Measurements from ENCODE around the gene FBXO40. TPM values are rescaled to one million over a fixed set of nuclear protein-coding genes. Genes with fewer than 3 reads are reported as not detected.
"Not testable (repeated sequence)": the region's sequence is repeated elsewhere in the genome, so short reads cannot be mapped to it uniquely, and the experiment has no call there.

FBXO40 gene
- total RNA-seq, 1 donor from 2014 or later, result not detected

- Mint-ChIP-seq H3K27ac (ENCODE audit: unreplicated experiment) (no peak overlapping the region), H3K27me3 (ENCODE audit: low read depth) (peaks cover 1% of the 10 kb centered on the region), H3K36me3 (ENCODE audit: low read depth) (no peaks in the 10 kb centered on the region), H3K9me3 (no peaks in the 10 kb centered on the region), H3K4me3 (no peak overlapping the region), H3K4me1 (peaks cover 5% of the 10 kb centered on the region)
- TF ChIP-seq, protein P1, sequence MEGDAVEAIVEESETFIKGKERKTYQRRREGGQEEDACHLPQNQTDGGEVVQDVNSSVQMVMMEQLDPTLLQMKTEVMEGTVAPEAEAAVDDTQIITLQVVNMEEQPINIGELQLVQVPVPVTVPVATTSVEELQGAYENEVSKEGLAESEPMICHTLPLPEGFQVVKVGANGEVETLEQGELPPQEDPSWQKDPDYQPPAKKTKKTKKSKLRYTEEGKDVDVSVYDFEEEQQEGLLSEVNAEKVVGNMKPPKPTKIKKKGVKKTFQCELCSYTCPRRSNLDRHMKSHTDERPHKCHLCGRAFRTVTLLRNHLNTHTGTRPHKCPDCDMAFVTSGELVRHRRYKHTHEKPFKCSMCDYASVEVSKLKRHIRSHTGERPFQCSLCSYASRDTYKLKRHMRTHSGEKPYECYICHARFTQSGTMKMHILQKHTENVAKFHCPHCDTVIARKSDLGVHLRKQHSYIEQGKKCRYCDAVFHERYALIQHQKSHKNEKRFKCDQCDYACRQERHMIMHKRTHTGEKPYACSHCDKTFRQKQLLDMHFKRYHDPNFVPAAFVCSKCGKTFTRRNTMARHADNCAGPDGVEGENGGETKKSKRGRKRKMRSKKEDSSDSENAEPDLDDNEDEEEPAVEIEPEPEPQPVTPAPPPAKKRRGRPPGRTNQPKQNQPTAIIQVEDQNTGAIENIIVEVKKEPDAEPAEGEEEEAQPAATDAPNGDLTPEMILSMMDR (conservative IDR thresholded peaks at IDR 0.05), result no peak
- no peak for DNase-seq (ENCODE audit: low read depth, low spot score)
These were observed 5.4 kb downstream of the FBXO40 start for GRCh38 chr3:121598564-121598963.

- DNase-seq (ENCODE audit: low read depth, low spot score); H3K27me3 Mint-ChIP-seq (ENCODE audit: low read depth); H3K9me3 Mint-ChIP-seq; H3K4me3 Mint-ChIP-seq; H3K27ac Mint-ChIP-seq (ENCODE audit: unreplicated experiment); H3K4me1 Mint-ChIP-seq; H3K36me3 Mint-ChIP-seq (ENCODE audit: low read depth): not testable (repeated sequence)
These were observed 6.7 kb downstream of the FBXO40 start for GRCh38 chr3:121599900-121600299.

- TF ChIP-seq, protein P1 (conservative IDR thresholded peaks at IDR 0.05), result no peak
- no peaks in the 10 kb centered on the region for H3K27me3 Mint-ChIP-seq (ENCODE audit: low read depth)
- H3K36me3 Mint-ChIP-seq (ENCODE audit: low read depth), result no peaks in the 10 kb centered on the region
- H3K4me3 Mint-ChIP-seq, result no peak overlapping the region
- no peak for DNase-seq (ENCODE audit: low read depth, low spot score)
- no peak overlapping the region for H3K27ac Mint-ChIP-seq (ENCODE audit: unreplicated experiment)
- peaks cover 5% of the 10 kb centered on the region for H3K4me1 Mint-ChIP-seq
- no peaks in the 10 kb centered on the region for H3K9me3 Mint-ChIP-seq
These were observed 8.1 kb downstream of the FBXO40 start for GRCh38 chr3:121601212-121601812.

- DNase-seq (ENCODE audit: low read depth, low spot score), result no peak
- H3K27ac Mint-ChIP-seq (ENCODE audit: unreplicated experiment), result no peak overlapping the region
- peaks cover 5% of the 10 kb centered on the region for H3K4me1 Mint-ChIP-seq
- no peak overlapping the region for H3K4me3 Mint-ChIP-seq
- no peaks in the 10 kb centered on the region for H3K27me3 Mint-ChIP-seq (ENCODE audit: low read depth)
- H3K36me3 Mint-ChIP-seq (ENCODE audit: low read depth), result no peaks in the 10 kb centered on the region
- no peaks in the 10 kb centered on the region for H3K9me3 Mint-ChIP-seq
- TF ChIP-seq, protein P1 (conservative IDR thresholded peaks at IDR 0.05), result no peak
These were observed 11.6 kb downstream of the FBXO40 start for GRCh38 chr3:121604759-121605158.

DNA sequence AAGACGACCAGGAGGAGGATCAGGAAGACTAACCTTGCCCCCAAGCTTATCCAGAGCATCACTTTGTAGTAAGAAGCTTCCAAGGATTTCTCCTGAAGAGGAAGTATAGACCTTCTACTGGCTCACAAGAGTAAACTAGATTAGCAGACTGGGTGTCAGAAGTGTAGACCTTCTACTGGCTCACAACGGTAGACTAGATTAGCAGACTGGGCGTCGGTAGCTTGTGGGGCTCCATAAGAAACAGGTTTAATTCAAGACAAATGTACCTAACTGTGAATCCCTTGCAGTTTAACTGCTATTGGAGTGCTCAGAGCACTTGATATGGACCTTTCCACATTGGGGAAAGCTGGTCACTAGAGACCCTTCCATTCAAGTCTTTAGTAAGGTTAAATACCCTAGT, 12.9 kb downstream of the FBXO40 start:
- DNase-seq (ENCODE audit: low read depth, low spot score), result no peak
- Mint-ChIP-seq H3K9me3 (no peaks in the 10 kb centered on the region), H3K36me3 (ENCODE audit: low read depth) (no peaks in the 10 kb centered on the region), H3K4me3 (no peak overlapping the region), H3K27ac (ENCODE audit: unreplicated experiment) (no peak overlapping the region), H3K27me3 (ENCODE audit: low read depth) (no peaks in the 10 kb centered on the region), H3K4me1 (peaks cover 3% of the 10 kb centered on the region)
- TF ChIP-seq, protein P1 (conservative IDR thresholded peaks at IDR 0.05), result no peak

DNA sequence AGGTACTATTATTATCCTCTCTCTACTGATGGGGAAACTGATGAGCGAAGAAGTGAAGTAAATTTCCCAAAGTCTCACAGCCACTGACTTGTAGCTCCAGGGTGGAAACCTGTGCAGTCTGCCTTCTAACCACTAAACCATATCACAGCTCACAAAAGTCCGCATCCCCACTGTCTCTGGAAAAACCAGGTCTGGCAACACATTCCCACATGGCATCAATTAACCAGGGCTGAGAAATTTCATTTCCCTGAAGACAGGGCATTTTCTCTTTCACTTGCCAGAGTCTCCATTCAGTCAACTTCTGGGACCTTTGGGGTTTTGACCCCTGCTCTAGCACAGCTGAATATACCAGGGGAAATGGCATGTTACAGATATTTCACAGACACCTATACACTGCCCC, 26.5 kb downstream of the FBXO40 start:
- no peaks in the 10 kb centered on the region for H3K4me1 Mint-ChIP-seq
- H3K4me3 Mint-ChIP-seq, result no peak overlapping the region
- no peaks in the 10 kb centered on the region for H3K36me3 Mint-ChIP-seq (ENCODE audit: low read depth)
- H3K9me3 Mint-ChIP-seq, result no peaks in the 10 kb centered on the region
- TF ChIP-seq, protein P1 (conservative IDR thresholded peaks at IDR 0.05), result no peak
- no peak overlapping the region for H3K27ac Mint-ChIP-seq (ENCODE audit: unreplicated experiment)
- H3K27me3 Mint-ChIP-seq (ENCODE audit: low read depth), result peaks cover 3% of the 10 kb centered on the region
- no peak for DNase-seq (ENCODE audit: low read depth, low spot score)
